H9 (cell line): Measurements from ENCODE around the gene CYP24A1. TPM values are rescaled to one million over a fixed set of nuclear protein-coding genes. Genes with fewer than 3 reads are reported as not detected.

ENCODE experiments used
- DNase-seq: peaks from one replicate; pipeline ENCODE4 v3.0.0-alpha.2; 2017
- H2AFZ ChIP-seq: one replicate; pipeline ENCODE4 v1.6.1; 2013; ENCODE audit warnings: mild to moderate bottlenecking, low read length, control low read depth, moderate library complexity
- H2AK5ac ChIP-seq: 2 replicates; pipeline ENCODE4 v1.6.1; 2013; ENCODE audit warnings: low read length, control low read depth, mixed read lengths; ENCODE audit not compliant: insufficient read length
- H2BK120ac ChIP-seq: one replicate; pipeline ENCODE4 v1.6.1; 2013; ENCODE audit warnings: low read depth, mild to moderate bottlenecking, low read length, control low read depth, inconsistent platforms; ENCODE audit not compliant: poor library complexity, severe bottlenecking
- H2BK12ac ChIP-seq: 2 replicates; pipeline ENCODE4 v1.6.1; 2013; ENCODE audit warnings: low read length, control low read depth, mixed read lengths, low read depth; ENCODE audit not compliant: insufficient read length
- H2BK15ac ChIP-seq: 2 replicates; pipeline ENCODE4 v1.6.1; 2013; ENCODE audit warnings: low read depth, low read length, control low read depth
- H2BK20ac ChIP-seq: one replicate; pipeline ENCODE4 v1.6.1; 2013; ENCODE audit warnings: low read depth, mild to moderate bottlenecking, low read length, control low read depth, inconsistent platforms; ENCODE audit not compliant: poor library complexity, severe bottlenecking
- H2BK5ac ChIP-seq: 2 replicates; pipeline ENCODE4 v1.6.1; 2013; ENCODE audit warnings: low read length, control low read depth, mixed read lengths; ENCODE audit not compliant: insufficient read length
- H3K14ac ChIP-seq: 2 replicates; pipeline ENCODE4 v1.6.1; 2013; ENCODE audit warnings: low read length, control low read depth; ENCODE audit not compliant: insufficient read depth
- H3K18ac ChIP-seq: 2 replicates; pipeline ENCODE4 v1.6.1; 2013; ENCODE audit warnings: low read depth, mild to moderate bottlenecking, mixed read lengths, low read length, control low read depth; ENCODE audit not compliant: insufficient read length
- H3K23ac ChIP-seq: 2 replicates; pipeline ENCODE4 v1.6.1; 2013; ENCODE audit warnings: low read length, control low read depth, mixed read lengths, low read depth; ENCODE audit not compliant: insufficient read length
- H3K23me2 ChIP-seq: 2 replicates; pipeline ENCODE4 v1.6.1; 2013; ENCODE audit warnings: low read depth, mild to moderate bottlenecking, mixed read lengths, low read length, control low read depth; ENCODE audit not compliant: insufficient read length, poor library complexity, severe bottlenecking
- H3K27ac ChIP-seq: 2 replicates; pipeline ENCODE4 v1.5.1; 2013; ENCODE audit warnings: low read length, control low read depth, mixed read lengths, low read depth; ENCODE audit not compliant: insufficient read length
- H3K27me3 ChIP-seq: 2 replicates; pipeline ENCODE4 v1.6.1; 2013; ENCODE audit warnings: low read length, control low read depth, inconsistent platforms; ENCODE audit not compliant: insufficient read depth
- H3K4ac ChIP-seq: 2 replicates; pipeline ENCODE4 v1.6.1; 2013; ENCODE audit warnings: low read depth, mild to moderate bottlenecking, control low read depth, inconsistent platforms, low read length, moderate library complexity
- H3K4me1 ChIP-seq: 2 replicates; pipeline ENCODE4 v1.6.1; 2013; ENCODE audit warnings: low read length, control low read depth, inconsistent platforms; ENCODE audit not compliant: insufficient read depth
- H3K4me2 ChIP-seq: 2 replicates; pipeline ENCODE4 v1.6.1; 2013; ENCODE audit warnings: low read length, control low read depth, mixed read lengths; ENCODE audit not compliant: insufficient read length, insufficient read depth
- H3K56ac ChIP-seq: 2 replicates; pipeline ENCODE4 v1.6.1; 2013; ENCODE audit warnings: low read depth, mild to moderate bottlenecking, mixed read lengths, low read length, control low read depth; ENCODE audit not compliant: insufficient read length
- H3K79me1 ChIP-seq: 2 replicates; pipeline ENCODE4 v1.6.1; 2013; ENCODE audit warnings: low read depth, mild to moderate bottlenecking, moderate library complexity, low read length, control low read depth, inconsistent platforms; ENCODE audit not compliant: insufficient read depth, poor library complexity, severe bottlenecking
- H3K79me2 ChIP-seq: 2 replicates; pipeline ENCODE4 v1.6.1; 2013; ENCODE audit warnings: low read length, control low read depth, inconsistent platforms; ENCODE audit not compliant: insufficient read depth
- H3K9ac ChIP-seq: 2 replicates; pipeline ENCODE4 v1.6.1; 2013; ENCODE audit warnings: low read length, control low read depth, mixed read lengths; ENCODE audit not compliant: insufficient read length; ENCODE audit errors: extremely low read depth
- H3K9me3 ChIP-seq: one replicate; pipeline ENCODE4 v1.6.1; 2013; ENCODE audit warnings: low read depth, low read length, inconsistent platforms; ENCODE audit not compliant: control insufficient read depth
- H3T11ph ChIP-seq: one replicate; pipeline ENCODE4 v1.6.1; 2013; ENCODE audit warnings: mild to moderate bottlenecking, low read length, control low read depth, inconsistent platforms
- H4K20me1 ChIP-seq: one replicate; pipeline ENCODE4 v1.6.1; 2013; ENCODE audit not compliant: control insufficient read depth, insufficient read length, insufficient read depth
- H4K5ac ChIP-seq: 2 replicates; pipeline ENCODE4 v1.6.1; 2013; ENCODE audit warnings: low read depth, mild to moderate bottlenecking, mixed read lengths, low read length, control low read depth; ENCODE audit not compliant: insufficient read length
- H4K8ac ChIP-seq: replicated peaks from 2 replicates; pipeline ENCODE4 v1.6.1; 2013; ENCODE audit warnings: low read length, control low read depth, mixed read lengths, low read depth; ENCODE audit not compliant: insufficient read length
- H4K91ac ChIP-seq: 2 replicates; pipeline ENCODE4 v1.6.1; 2013; ENCODE audit warnings: low read depth, mild to moderate bottlenecking, moderate library complexity, mixed read lengths, low read length, control low read depth; ENCODE audit not compliant: insufficient read length
- H3K27ac Mint-ChIP-seq, 3 experiments: 2 replicates in 2 of 3; 3 replicates in 1 of 3; pipeline ENCODE4 v1.8.0; 2020 to 2021; ENCODE audit warnings: mixed read lengths in 3 of 3, mild to moderate bottlenecking in 1 of 3, moderate library complexity in 1 of 3
- H3K27me3 Mint-ChIP-seq: 2 replicates; pipeline ENCODE4 v1.8.0; 2021; ENCODE audit warnings: low read depth, mild to moderate bottlenecking, moderate library complexity, mixed read lengths
- H3K36me3 Mint-ChIP-seq, 3 experiments: 2 replicates in 2 of 3; 3 replicates in 1 of 3; pipeline ENCODE4 v1.8.0; 2020 to 2021; ENCODE audit warnings: low read depth in 3 of 3, mixed read lengths in 3 of 3; ENCODE audit not compliant: insufficient read depth in 1 of 3
- H3K4me1 Mint-ChIP-seq, 2 experiments: 2 replicates each; pipeline ENCODE4 v1.8.0; 2020; ENCODE audit warnings: mixed read lengths in 2 of 2
- H3K4me3 Mint-ChIP-seq, 2 experiments: 2 replicates in 1 of 2; 3 replicates in 1 of 2; pipeline ENCODE4 v1.8.0; 2020 to 2021; ENCODE audit warnings: mild to moderate bottlenecking in 2 of 2, mixed read lengths in 2 of 2, moderate library complexity in 1 of 2
- H3K9me3 Mint-ChIP-seq, 2 experiments: 2 replicates in 1 of 2; 3 replicates in 1 of 2; pipeline ENCODE4 v1.8.0; 2020; ENCODE audit warnings: mild to moderate bottlenecking in 2 of 2, mixed read lengths in 2 of 2, moderate library complexity in 1 of 2
- CTCF ChIP-seq: fragments of 200-600 bp; sonication (generic); conservative IDR thresholded peaks from 3 replicates; pipeline ENCODE4 v1.8.0; 2021; ENCODE audit warnings: antibody characterized with exemption, mild to moderate bottlenecking
- WGBS: extraction: QIAGEN DNeasy Blood & Tissue Kit; methylation state at CpG from one replicate; pipeline ENCODE4 v1.1.7; 2013; ENCODE audit warnings: missing lambda C conversion rate, low lambda C conversion rate, mixed read lengths; ENCODE audit not compliant: insufficient read length; ENCODE audit errors: extremely low coverage; 5-methylcytosine and 5-hydroxymethylcytosine counted together
- total RNA-seq: library from RNA; stranded (reverse); gene quantifications from 2 replicates; pipeline ENCODE4 v1.2.1, GENCODE V29; 2021

Gene CYP24A1
- total RNA-seq, 1 experiment from 2014 or later: not detected

- H3T11ph ChIP-seq: no peak overlapping the region
- H3K18ac ChIP-seq: no peak overlapping the region
- no peak overlapping the region for H3K23ac ChIP-seq
- Mint-ChIP-seq H3K4me1 (peaks cover 2 to 5% of the 10 kb centered on the region in 2 experiments; a peak in 1 of 4 replicates), H3K4me3 (no peak overlapping the region), H3K27ac (no peak overlapping the region; a peak in 1 of 7 replicates), H3K27me3 (peaks cover 3% of the 10 kb centered on the region), H3K9me3 (no peaks in the 10 kb centered on the region), H3K36me3 (no peaks in the 10 kb centered on the region)
- no peak overlapping the region for H2BK12ac ChIP-seq
- no peaks in the 10 kb centered on the region for H3K9me3 ChIP-seq
- H3K27me3 ChIP-seq: no peaks in the 10 kb centered on the region
- no peak overlapping the region for H4K91ac ChIP-seq
- no peak overlapping the region for H3K27ac ChIP-seq
- H3K23me2 ChIP-seq: no peaks in the 10 kb centered on the region
- no peaks in the 10 kb centered on the region for H3K4me1 ChIP-seq
- no CpG with 5 or more reads among the region's 13 CpGs for WGBS
- no peak overlapping the region for H2BK5ac ChIP-seq
- H2BK20ac ChIP-seq: no peak overlapping the region
- no peak overlapping the region for H3K4me2 ChIP-seq
- H3K79me2 ChIP-seq: no peaks in the 10 kb centered on the region
- H3K4ac ChIP-seq: no peak overlapping the region
- no peaks in the 10 kb centered on the region for H3K79me1 ChIP-seq
- no peak overlapping the region for H3K9ac ChIP-seq
- H2AK5ac ChIP-seq: no peak overlapping the region
- H4K20me1 ChIP-seq: no peaks in the 10 kb centered on the region
- 0 out of 3 replicates have a peak, but pooled peaks have one; percentile 8 for TF ChIP-seq CTCF
- H4K8ac ChIP-seq: no peak overlapping the region
- no peak overlapping the region for H4K5ac ChIP-seq
- no peak overlapping the region for H3K14ac ChIP-seq
- no peak for DNase-seq
- no peak overlapping the region for H2BK15ac ChIP-seq
- H3K56ac ChIP-seq: no peak overlapping the region
- H2BK120ac ChIP-seq: no peak overlapping the region
- H2AFZ ChIP-seq: no peak overlapping the region
Measured at GRCh38 chr20:54195483-54196472, 22.0 kb upstream of the CYP24A1 start.
